MG63 (cell line): Measurements from ENCODE around the gene FOXC2. TPM values are rescaled to one million over a fixed set of nuclear protein-coding genes. Genes with fewer than 3 reads are reported as not detected.
"Not testable (repeated sequence)": the region's sequence is repeated elsewhere in the genome, so short reads cannot be mapped to it uniquely, and the experiment has no call there.

Experiments
- DNase-seq: peaks from one replicate; pipeline ENCODE4 v3.0.0-alpha.2; 2020
- H3K27me3 ChIP-seq: fragments of 250-450 bp; sonication (Bioruptor Pico); 2 replicates; pipeline ENCODE4 v1.5.1; 2020; ENCODE audit warnings: mild to moderate bottlenecking, moderate library complexity
- H3K36me3 ChIP-seq: fragments of 250-450 bp; sonication (Bioruptor Pico); 2 replicates; pipeline ENCODE4 v1.5.1; 2020; ENCODE audit warnings: mild to moderate bottlenecking, moderate library complexity
- H3K4me3 ChIP-seq: fragments of 250-450 bp; sonication (Bioruptor Pico); 2 replicates; pipeline ENCODE4 v1.5.1; 2020; ENCODE audit warnings: mild to moderate bottlenecking, moderate library complexity
- H3K9me3 ChIP-seq: fragments of 250-450 bp; sonication (Bioruptor Pico); 2 replicates; pipeline ENCODE4 v1.5.1; 2020; ENCODE audit warnings: mild to moderate bottlenecking, moderate library complexity
- total RNA-seq: library from RNA; depleted of rRNA; stranded (reverse); fragments of >200 nt; shearing (Covaris generic); gene quantifications from 2 replicates; pipeline ENCODE4 v1.2.3, GENCODE V29; 2014; ENCODE audit warnings: low replicate concordance

The FOXC2 gene
- total RNA-seq, 1 experiment from 2014 or later, result 7.1 TPM

DNA sequence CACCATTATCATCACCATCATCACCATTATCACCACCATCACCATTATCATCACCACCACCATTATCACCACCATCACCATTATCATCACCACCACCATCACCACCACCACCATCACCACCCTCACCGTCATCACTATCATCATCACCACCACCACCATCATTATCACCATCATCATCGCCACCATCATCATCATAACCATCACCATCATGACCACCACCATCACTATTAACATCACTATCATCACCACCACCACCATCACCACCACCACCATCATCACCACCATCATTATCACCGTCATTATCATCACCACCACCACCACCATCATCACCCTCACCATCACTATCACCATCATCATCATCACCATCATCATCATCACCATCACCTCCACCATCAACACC, 20.9 kb downstream of the FOXC2 start:
- Histone ChIP-seq H3K9me3 (no peaks in the 10 kb centered on the region), H3K36me3 (no peaks in the 10 kb centered on the region), H3K27me3 (no peaks in the 10 kb centered on the region), H3K4me3 (no peak overlapping the region)
- no peak for DNase-seq

DNA sequence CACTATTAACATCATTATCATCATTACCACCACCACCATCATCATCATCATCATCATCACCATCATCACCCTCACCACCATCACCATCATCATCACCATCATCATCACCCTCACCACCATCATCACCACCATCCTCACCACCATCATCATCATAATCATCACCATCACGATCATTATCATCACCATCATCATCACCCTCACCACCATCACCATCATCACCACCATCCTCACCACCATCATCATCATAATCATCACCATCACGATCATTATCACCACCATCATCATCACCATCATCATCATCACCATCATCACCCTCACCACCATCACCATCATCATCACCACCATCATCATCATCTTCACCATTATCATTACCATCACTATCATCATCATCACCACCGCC, 21.3 kb downstream of the FOXC2 start:
- not testable (repeated sequence) for DNase-seq, H3K4me3 ChIP-seq, H3K27me3 ChIP-seq, H3K9me3 ChIP-seq, H3K36me3 ChIP-seq

DNA sequence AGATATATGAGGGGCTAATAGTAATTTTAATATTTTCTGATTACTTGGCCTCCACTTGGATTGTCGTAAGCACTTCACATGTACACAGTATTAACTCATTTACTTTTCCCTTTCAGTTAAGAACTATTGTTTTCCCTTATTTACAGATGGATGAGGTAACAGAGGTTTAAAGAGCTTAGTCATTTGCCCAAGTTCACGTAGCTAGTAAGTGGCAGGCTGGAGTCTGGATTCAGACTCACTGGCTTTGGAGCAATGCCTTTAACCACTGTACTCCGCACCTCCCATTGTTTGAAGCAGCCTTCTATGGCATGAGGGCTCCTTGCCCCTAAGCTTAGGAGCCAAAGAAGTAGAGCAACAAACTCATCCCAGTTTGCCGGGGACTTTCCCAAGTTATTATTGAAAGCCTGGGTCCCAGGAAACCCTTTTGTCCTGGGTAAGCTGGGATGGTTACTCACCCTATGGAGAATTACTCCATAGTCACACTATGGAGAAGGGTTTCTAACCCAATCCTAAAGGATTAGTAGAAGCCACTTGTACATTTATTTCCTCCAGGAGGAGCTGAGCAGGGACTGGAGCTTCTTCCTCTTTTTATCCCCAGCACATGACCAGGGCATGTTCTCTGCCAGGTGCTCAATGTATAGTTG, 24.0 kb downstream of the FOXC2 start:
- Histone ChIP-seq H3K4me3 (no peak overlapping the region), H3K9me3 (no peaks in the 10 kb centered on the region), H3K27me3 (no peaks in the 10 kb centered on the region), H3K36me3 (no peaks in the 10 kb centered on the region)
- peak; percentile 99 for DNase-seq

DNA sequence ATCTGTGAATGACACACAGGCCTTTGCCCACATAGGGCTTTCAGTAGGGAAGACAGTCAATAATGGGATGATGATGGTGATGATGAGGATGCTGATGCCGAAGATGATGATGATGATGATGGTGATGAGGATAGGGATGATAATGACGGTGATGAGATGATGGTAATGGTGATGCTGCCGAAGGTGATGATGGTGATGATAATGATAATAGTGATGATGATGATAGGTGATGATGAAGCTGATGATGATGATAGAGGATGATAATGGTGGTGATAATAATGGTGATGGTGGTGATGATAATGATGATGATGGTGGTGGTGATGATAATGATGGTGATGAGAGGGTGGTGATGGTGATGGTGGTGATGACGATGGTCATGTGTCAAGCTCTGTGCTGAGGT, 24.6 kb downstream of the FOXC2 start:
- Histone ChIP-seq H3K27me3 (no peaks in the 10 kb centered on the region), H3K4me3 (no peak overlapping the region), H3K36me3 (no peaks in the 10 kb centered on the region), H3K9me3 (no peaks in the 10 kb centered on the region)
- DNase-seq, result no peak

DNA sequence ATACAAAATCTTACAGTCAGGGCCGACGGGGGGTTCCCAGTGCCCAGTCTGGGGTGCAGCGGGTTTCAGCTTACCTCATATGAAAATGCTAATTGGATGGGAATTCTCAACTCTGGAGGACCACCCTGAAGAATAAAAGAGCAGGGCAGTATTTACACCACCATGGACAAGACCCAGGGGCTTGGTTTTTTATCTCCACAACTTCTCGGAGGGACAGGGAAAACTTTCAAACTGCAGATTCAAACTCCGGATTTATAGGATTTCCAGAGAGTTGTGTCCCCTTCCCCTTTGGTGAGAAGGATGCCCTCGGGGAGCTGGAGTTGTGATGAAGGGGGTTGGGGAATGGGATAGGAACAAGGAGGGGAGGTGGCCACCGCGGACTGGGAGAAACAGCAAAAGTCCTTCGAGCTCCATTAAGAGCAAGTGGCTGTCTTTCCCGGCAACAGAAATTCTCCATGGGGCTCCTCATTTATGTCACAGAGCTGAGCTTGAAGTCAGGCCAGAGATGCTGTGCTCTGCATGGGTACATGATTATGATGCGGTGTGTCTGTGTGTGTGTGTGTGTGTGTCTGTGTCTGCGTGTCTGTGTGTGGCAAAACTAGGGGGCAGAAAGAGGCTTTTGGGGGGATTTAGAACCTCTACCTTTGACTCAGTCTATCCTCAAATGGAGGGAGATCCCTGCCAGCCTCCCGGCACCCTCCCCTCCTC, 27.4 kb downstream of the FOXC2 start:
- H3K9me3 ChIP-seq, result no peaks in the 10 kb centered on the region

DNA sequence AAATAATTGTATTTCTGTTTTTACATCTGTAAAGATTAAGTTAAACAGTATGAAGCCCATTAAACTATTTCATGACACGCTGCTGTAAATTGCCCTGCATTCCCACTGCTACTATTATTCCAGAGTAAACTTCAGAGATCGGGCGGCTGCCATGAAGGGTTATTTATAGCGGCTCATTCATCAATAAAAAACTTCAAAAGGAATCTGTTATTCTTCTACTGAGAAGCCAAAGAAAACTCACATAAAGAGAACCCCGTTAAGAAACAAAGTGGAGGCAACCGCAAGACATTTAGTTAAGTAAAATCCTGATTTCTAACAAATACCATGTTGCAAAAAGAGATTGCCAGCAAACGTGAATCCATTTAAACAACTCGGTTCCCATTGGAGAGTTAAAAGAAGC, 28.1 kb downstream of the FOXC2 start:
- Histone ChIP-seq H3K4me3 (no peak overlapping the region), H3K36me3 (no peaks in the 10 kb centered on the region), H3K9me3 (no peaks in the 10 kb centered on the region), H3K27me3 (no peaks in the 10 kb centered on the region)
- DNase-seq, result no peak

More for the DNA sequence above, 27.4 kb downstream of the FOXC2 start:
- Histone ChIP-seq H3K4me3 (no peak overlapping the region), H3K36me3 (no peaks in the 10 kb centered on the region), H3K27me3 (no peaks in the 10 kb centered on the region)
- no peak for DNase-seq

DNA sequence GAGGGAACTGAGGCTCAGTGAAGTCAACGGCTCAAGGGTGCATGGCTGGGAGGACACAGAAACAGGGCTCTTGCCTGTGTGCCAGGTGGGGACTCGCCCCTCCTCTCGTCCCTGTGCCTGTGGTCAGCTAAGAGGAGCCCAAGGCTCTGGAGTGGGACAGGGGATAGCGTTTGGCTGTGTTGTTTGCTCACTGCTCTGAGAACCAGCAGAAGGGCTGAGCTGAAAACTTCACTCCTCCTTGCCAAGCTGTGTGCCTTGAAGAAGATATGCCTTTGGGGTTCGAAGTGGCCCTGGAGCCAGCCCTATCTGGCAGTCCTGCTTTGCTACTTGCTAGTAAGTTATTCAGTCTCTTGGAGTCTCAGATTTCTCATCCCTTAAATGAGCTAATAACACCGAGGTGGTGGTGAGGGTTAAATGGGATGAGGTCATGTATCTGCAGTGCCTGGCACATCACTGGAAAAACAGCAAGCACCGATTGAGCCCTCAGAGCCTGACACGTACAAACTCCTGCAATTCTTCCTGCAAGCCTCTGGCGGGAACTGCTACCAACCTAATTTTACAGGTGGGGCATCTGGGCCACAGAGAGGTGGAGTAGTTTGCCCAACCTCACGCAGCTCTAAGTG, 29.5 kb downstream of the FOXC2 start:
- H3K9me3 ChIP-seq, result no peaks in the 10 kb centered on the region
- DNase-seq, result no peak
- no peaks in the 10 kb centered on the region for H3K27me3 ChIP-seq
- H3K4me3 ChIP-seq, result no peak overlapping the region
- no peaks in the 10 kb centered on the region for H3K36me3 ChIP-seq

DNA sequence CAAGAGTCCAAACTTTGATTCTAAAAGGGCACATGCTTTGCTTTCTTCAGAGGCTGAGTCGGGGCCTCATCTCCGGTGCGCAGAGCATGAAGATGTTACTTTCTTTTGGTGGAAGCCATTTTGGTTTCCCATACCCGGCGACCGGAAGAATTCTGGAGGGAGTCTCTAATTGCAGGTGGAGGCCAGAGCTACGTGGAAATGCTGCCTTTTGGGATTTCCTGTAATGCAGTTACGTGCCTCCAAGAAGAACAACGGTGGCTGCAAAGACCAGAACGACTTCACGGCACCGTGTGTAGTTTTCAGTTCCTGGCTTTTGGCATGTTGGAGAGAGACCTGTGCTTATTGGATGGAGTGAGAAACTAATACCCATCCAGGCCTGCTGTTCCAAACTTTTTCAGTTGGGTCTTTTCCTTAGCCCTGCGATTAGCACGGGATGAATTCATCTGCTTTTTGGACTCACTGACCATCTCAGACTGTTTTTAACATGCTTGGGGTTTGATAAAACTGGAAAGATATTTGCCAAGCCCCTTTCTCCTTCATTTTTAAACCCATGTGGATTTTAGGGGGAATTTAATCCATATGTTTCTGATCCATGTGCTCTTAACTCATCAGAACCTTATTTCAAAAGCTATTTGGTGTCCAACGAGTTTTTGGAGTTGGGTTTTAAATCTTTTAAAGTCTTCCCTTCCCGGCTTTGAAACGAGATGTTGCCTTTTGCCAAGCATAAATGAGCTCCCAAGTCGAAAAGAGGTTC, 30.7 kb downstream of the FOXC2 start:
- H3K9me3 ChIP-seq, result no peaks in the 10 kb centered on the region
- H3K36me3 ChIP-seq, result no peaks in the 10 kb centered on the region
- no peak for DNase-seq
- H3K27me3 ChIP-seq, result no peaks in the 10 kb centered on the region
- no peak overlapping the region for H3K4me3 ChIP-seq

DNA sequence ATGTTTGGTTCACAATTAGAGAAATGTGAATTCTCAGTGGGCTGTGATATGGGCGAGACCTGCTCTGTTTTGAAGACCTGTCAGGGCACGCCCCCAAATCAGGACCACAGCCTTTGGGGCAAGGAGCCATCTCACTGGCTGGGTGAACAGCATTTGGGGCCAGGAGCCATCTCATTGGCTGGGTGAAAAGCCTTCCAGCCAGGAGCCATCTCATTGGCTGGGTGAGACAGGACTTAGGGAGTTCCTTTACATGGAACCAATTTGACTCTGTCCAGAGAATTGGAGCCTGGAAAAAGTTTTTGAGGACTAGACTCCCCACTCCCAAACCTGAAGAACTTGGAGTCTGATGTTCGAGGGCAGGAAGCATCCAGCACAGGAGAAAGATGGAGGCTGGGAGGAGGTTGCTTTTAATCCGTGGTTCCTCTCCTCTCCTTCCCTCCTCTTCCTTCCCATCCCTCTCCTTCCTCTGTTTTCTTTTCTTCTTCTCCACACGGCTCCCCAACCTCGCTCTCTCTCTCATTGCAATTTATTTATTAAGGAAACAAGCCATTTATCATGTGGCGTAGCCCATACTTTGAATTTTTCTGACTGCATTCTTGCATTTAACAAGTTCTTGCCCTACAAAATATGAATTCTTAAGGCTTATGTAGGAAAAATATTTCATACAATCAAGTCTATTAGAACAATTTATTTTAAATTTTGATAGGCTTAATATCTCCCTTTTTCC, 31.4 kb downstream of the FOXC2 start:
- no peak for DNase-seq
- H3K36me3 ChIP-seq, result no peaks in the 10 kb centered on the region
- no peaks in the 10 kb centered on the region for H3K27me3 ChIP-seq
- H3K9me3 ChIP-seq, result no peaks in the 10 kb centered on the region
- H3K4me3 ChIP-seq, result no peak overlapping the region

DNA sequence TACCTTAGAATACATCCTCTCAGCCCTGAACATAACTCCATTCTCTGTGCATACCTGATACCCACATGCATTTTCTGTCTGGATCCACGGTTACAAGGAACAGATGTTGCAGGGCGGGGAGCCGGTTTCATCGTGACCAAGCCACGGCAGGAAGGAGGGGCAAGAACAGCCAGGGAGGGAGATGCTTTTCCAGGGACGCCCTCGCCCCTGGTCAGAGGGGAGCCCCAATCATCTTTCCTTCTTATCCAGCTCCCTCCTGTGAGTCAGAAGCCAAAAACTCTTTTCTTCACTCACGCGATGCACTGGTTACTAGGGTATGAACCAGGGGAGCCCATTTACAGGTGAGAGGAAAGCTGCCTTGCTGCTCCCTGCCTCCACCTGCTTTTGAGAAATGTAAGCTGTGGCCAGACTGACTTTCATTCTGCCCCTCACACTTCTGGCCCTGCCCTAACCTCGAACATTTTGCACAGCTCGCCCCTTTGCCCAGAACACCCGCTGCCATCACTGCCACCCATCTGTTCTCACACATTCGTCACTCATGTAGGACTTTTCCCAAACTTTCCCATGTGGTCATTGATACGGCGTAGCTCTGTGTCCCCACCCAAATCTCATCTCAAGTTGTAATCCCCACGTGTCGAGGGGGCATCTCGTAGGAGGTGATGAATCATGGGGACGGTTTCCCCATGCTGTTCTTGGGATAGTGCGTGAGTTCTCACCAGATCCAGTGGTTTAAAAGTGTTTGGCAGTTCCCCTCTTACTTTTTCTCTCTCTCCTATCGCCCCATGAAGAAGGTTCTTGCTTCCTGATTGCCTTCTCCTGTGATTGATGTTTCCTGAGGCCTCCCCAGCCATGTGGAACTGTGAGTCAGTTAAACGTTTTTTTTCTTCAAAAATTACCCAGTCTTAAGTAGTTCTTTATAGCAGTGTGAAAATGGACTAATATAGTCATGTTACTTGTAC, 32.3 kb downstream of the FOXC2 start:
- no peak overlapping the region for H3K4me3 ChIP-seq
- H3K27me3 ChIP-seq, result no peaks in the 10 kb centered on the region
- H3K36me3 ChIP-seq, result no peaks in the 10 kb centered on the region
- no peaks in the 10 kb centered on the region for H3K9me3 ChIP-seq
- no peak for DNase-seq

DNA sequence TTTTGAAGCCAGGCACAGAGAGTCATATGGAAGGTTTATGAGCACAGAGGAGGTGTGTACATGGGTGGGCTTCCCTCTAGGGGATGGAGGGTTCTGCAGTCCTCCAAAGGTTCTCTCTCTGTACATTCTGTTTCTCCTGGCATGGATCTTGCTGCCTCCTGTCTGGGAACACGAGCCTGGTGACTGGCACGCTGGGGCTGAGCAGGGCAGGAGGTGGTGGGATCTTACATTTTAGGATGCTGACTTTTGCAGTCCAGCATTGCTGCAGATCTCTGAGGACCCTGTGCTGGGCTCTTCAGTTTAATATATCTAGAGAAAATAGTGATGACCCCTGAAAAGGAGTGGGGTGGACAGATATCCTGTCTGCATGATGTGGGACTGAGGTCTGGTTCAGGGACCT, 34.7 kb downstream of the FOXC2 start:
- no peak for DNase-seq

DNA sequence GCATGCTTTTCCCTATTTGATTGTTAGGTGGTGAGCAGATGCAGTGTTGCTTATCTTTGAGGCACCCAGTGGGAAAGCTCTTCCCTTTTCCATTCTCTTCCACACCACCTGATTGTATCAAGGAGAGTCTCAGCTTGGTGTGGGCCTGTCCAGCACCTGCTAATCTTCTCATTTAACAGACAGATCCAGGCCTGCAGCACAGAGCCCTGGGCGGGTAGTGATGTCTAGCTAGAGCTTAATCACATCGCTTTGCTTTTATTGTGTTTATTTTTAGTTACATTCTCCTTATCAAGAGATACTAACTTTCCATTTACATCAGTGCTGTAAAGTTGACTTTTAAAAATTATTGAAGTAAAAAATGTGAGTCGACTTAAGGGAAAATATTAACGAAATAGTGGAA, 35.9 kb downstream of the FOXC2 start:
- H3K9me3 ChIP-seq, result peaks cover 13% of the 10 kb centered on the region
- no peaks in the 10 kb centered on the region; the same call in 1 of the 2 replicates for H3K36me3 ChIP-seq
- H3K4me3 ChIP-seq, result no peak overlapping the region
- DNase-seq, result no peak
- H3K27me3 ChIP-seq, result no peaks in the 10 kb centered on the region

More for the DNA sequence above, 34.7 kb downstream of the FOXC2 start:
- H3K27me3 ChIP-seq, result no peaks in the 10 kb centered on the region
- no peaks in the 10 kb centered on the region; the same call in 1 of the 2 replicates for H3K36me3 ChIP-seq
- peaks cover 13% of the 10 kb centered on the region for H3K9me3 ChIP-seq
- H3K4me3 ChIP-seq, result no peak overlapping the region

DNA sequence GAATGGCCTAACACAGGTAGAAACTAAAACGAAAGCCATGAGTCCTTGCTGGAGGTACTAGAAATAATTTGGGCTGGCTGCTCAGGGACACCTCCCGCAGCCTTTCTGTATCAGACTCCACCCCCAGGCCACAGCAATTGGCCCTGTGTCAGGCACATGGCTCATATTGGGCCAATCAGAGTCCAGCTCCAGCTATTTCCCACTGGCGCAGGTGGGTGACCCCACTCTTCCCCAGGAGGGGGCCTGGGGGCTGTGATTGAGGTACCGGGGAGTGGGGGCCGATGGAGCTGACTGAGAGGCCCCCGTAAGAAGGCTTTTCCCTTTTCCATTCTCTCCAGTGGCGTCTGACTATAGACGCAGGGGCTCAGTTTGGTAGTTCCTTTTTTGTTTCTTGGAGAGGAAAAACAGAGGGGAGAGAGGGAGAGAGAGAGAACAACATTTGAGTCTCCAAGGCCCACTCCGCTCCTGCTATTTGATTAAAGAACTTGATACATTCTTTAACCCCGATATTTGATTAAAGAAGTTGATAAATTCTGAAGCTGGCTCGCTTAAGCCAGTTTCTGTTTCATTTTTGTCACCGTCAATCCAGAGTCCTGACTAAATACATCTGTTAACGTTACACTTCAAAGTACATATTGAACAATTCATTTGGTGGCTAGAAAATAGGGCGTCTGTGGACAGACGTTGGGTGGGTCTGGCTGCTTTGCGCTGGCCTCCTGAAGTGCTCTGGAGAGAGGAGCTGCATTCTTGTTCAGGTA, 38.0 kb downstream of the FOXC2 start:
- no peak for DNase-seq
- no peak overlapping the region for H3K4me3 ChIP-seq
- H3K36me3 ChIP-seq, result no peaks in the 10 kb centered on the region; the same call in 1 of the 2 replicates
- H3K27me3 ChIP-seq, result no peaks in the 10 kb centered on the region
- H3K9me3 ChIP-seq, result peaks cover 13% of the 10 kb centered on the region

DNA sequence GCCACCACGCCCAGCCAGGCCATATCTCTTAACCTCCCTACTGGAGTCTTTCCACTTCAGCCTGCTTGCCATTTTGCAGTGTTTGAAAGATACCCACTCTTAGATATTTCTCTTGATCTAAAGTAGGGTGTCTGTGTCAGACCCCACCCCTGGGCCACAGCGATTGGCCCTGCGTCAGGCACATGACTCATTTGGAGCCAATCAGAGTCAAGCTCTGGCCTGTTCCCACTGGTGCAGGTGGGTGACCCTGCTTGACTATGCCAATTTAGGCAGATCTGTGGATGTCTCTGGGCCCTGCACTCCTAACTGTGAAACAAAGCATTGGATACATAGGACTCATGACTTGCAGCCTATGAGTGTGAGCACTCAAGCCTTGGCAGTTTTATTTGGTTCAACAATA, 39.3 kb downstream of the FOXC2 start:
- Histone ChIP-seq H3K4me3 (no peak overlapping the region), H3K9me3 (peaks cover 13% of the 10 kb centered on the region), H3K36me3 (no peaks in the 10 kb centered on the region; the same call in 1 of the 2 replicates), H3K27me3 (no peaks in the 10 kb centered on the region)
- no peak for DNase-seq

DNA sequence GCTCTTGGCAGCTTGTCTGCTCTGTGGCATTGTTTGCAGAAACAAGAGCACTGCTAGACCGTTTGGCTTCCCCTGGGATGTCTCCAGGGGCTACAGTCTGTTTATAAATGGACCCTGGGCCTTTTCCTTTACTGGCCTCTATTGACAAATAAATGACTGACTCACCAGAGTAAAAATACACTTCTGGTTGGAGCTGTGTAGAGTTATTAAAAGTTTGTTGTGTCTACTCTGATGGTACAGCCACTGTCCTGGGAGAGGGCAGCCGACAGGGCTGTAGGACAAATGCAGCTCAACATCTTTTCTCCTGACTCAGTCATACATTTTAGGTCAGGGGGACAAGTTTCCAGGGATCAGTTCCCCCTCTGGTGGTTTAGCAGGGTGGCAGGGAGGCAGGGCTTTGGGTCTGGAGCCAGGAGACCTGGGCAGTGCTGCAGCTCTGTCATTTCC, 41.7 kb downstream of the FOXC2 start:
- Histone ChIP-seq H3K27me3 (no peaks in the 10 kb centered on the region), H3K9me3 (peaks cover 13% of the 10 kb centered on the region), H3K4me3 (no peak overlapping the region), H3K36me3 (no peaks in the 10 kb centered on the region; the same call in 1 of the 2 replicates)
- peak; percentile 95 for DNase-seq
